H54 (cell line): ENCODE data around the gene GJC2.

Experiments used
- DNase-seq: peaks from one replicate; pipeline ENCODE4 v3.0.0; 2011; ENCODE audit warnings: low spot score, mixed read lengths; ENCODE audit not compliant: insufficient read length
- FAIRE-seq: peaks from 3 replicates; lab custom pipeline; 2011; peaks lifted over from hg19 to GRCh38; lab: Jason Lieb, UNC
- POLR2A ChIP-seq: IDR thresholded peaks from 2 replicates; pipeline ENCODE4 v1.6.1; 2011; ENCODE audit warnings: low read depth, mild to moderate bottlenecking, low read length

Gene GJC2

DNA sequence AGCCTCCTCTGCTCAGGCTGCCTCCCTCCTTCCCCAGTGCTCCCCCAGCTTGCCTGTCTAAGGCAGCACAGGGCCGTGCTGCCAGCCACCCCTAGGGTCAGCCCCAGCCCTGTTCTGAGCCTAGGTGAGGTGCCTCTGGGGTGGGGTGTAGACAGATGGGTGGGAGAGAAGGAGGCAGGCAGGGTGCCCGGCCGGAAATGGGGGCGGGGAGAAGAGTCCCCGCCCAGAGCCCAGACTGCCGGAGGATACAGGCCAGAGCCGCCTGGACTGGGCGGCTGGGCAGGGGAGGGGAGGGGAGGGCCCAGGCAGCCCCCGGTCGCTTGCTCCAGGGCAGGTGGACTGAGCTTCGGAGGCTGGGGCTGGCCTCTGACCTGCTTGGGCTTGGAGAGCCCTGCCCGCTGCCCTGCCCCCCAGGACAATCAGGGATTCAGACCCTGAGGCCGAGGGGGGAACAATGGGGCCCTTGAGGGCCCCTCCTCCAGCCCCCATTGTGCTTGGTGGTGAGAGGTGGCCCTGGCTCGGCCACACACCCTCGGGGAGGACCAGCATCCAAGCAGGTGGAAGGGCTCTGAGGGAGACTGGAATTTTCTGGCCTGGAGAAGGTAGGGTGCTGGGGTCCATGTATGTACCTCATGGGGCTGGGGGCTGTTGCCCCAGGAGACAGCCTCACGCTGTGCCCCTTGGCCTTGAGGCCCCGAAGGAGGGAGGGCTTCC is at the start of gene GJC2:
TSS of gene GJC2 (plus strand) at position 525 of the 714 bp plus-strand sequence. CDS start 7,829 bp downstream, outside the sequence.
- FAIRE-seq = no peak
- peak; percentile 55 for DNase-seq
- no peak for TF ChIP-seq POLR2A

DNA sequence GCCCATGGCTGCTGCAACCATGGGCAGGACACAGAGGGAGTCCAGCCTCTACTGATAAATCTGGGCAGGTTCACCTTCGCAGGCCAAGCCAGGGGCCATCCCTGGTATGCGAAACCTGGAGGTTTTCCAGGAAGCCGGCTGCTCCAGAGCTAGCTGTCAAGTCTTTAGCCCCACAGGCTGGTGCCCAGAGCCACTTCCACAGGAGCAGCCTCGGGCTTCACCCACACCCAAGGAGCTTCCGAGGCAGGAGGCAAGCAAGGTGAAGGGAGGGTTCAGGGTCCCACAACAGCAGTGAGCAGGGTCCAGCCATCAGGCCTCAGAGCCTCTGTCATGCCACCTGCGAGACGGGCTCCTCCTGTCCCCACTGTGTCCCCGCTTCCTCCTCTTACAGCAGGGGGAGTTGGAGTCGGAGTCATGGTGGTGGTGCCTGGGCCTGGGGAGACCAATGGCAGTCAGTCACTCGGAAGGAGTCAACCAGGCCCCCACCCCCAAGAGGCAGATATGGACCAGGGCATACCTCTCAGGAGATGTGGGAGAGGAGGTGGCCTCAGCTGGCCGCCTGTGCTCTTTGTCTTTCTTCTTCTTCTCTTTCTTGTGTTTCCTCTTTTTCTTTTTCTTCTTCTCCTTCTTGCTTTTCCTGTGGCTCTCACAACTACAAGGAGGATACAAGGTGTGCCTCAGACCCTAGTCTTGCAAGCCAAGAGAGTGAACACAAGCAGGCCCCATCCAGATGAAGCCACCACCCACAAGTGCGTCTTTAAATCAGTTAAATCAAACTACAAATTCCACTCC is 48.7 kb upstream of the GJC2 start:
- FAIRE-seq (no peak), DNase-seq (no peak)
- no peak; the same call in 1 of the 2 replicates for TF ChIP-seq POLR2A

- FAIRE-seq = no peak
- DNase-seq = no peak
- TF ChIP-seq POLR2A = no peak
Observed at GRCh38 chr1:228101614-228101993, 48.1 kb upstream of the GJC2 start.

GRCh38 chr1:228101994-228102790 is 47.5 kb upstream of the GJC2 start:
- FAIRE-seq = no peak

GRCh38 chr1:228102791-228103620 is 46.7 kb upstream of the GJC2 start, which contains the start of gene C1orf35:
TSS of gene C1orf35 (minus strand) at chr1:228103325. CDS start at chr1:228103227, 98 bp downstream.
- TF ChIP-seq POLR2A = peak; percentile 81
- FAIRE-seq = no peak
- DNase-seq = peak; percentile 96

More at GRCh38 chr1:228101994-228102790, 47.5 kb upstream of the GJC2 start:
- TF ChIP-seq POLR2A = no peak
- DNase-seq = no peak

GRCh38 chr1:228104526-228105269 is 45.0 kb upstream of the GJC2 start:
- TF ChIP-seq POLR2A = 0 out of 2 replicates have a peak, but pooled peaks have one; percentile 8
- FAIRE-seq = no peak
- DNase-seq = no peak

DNA sequence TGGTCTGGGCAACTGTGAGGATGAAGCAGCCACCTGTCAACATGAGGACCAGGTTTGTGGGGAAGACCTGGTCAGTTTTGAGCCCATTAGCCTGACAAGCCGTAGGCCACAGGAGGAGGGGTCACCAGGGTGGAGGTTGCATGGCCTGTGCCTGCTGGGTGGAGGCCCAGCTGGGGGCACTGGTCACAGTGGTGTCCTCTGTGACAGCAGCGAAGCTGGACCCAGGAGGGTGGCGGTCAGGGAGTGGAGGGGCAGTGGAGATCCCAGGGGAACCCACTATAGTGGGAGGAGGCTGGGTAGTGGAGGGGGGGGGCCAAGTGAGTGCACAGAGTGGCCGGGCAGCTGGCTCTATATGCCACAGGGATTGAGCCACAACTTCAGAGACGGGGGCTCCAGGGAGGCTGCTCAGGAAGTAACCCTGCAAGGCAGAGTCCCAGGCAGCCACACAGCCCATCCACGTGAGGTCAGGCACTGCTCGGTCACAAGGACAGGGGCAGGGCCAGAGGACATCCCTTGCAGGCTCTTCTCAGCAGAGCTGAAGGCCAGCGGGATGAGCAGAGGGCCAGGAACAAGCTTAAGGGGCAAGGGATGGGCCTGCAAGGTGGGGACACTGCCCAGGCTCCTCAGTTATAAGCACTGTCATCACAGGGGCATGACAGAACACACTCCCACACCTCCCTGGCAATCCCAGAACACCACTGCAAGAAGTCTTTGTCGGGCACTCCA is 44.3 kb upstream of the GJC2 start:
- no peak for TF ChIP-seq POLR2A
- FAIRE-seq = no peak
- DNase-seq = no peak

GRCh38 chr1:228105996-228106799 is 43.5 kb upstream of the GJC2 start:
- FAIRE-seq (no peak), DNase-seq (no peak)
- no peak for TF ChIP-seq POLR2A

DNA sequence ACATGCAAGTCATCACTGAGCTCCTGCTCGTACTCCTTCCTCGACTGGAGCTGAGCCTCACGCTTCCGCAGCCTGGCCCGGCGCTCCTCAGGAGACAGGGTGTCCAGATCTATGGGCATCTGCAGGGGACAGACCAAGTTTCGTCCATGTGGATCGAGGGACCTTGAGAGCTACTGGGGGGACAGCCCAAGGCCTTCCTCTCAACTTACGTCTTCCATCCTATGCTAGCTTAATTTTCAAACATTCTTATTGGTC is 43.0 kb upstream of the GJC2 start:
- DNase-seq (no peak), FAIRE-seq (no peak)
- no peak for TF ChIP-seq POLR2A

- FAIRE-seq = no peak
- TF ChIP-seq POLR2A = no peak
- DNase-seq = no peak
Observed at GRCh38 chr1:228107636-228108035, 42.1 kb upstream of the GJC2 start.

- TF ChIP-seq POLR2A = no peak
- DNase-seq (no peak), FAIRE-seq (no peak)
Observed at GRCh38 chr1:228108055-228108690, 41.6 kb upstream of the GJC2 start.

DNA sequence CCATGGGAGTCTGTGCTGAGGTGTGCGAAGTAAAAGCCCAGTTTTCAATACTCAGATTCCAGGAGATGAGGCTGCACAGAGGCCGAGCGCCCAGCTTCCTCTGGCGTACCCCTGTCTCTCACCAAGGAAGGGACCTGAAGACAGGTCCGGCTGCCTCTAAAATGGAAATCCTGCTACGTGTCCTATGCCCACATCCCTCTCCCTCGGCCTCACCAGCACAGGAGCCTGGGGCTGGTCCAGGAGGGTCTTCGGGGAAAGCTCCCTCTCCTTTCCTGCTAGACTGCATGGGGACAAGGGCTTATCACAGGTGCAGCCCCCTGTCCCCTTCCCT is 41.0 kb upstream of the GJC2 start:
- no peak for FAIRE-seq
- DNase-seq = no peak
- no peak for TF ChIP-seq POLR2A
